Activated naive CD8-positive, alpha-beta T cell treated with anti-CD3 and anti-CD28 coated beads, Interleukin-2, amount 10 ng/mL, durations not matched to agents 7 days and 5 days (primary cell): ENCODE measurements around the gene TBC1D1. TPM values are rescaled to one million over a fixed set of nuclear protein-coding genes. Genes with fewer than 3 reads are reported as not detected.
"Not testable (repeated sequence)": the region's sequence is repeated elsewhere in the genome, so short reads cannot be mapped to it uniquely, and the experiment has no call there.

Experiments used
- ATAC-seq: fragments of 150-1000 bp; cut with Tn5 transposase; one replicate; pipeline ENCODE4 v1.10.0; 2021; ENCODE audit warnings: low read depth, moderate library complexity
- POLR2A ChIA-PET: fragments of 350-600 bp; sonication (Branson Sonifier 250); formaldehyde crosslinking; loops from one replicate; lab custom pipeline; 2021; ENCODE audit warnings: antibody characterized with exemption; lab: Charles Lee
- DNase-seq: peaks from one replicate; pipeline ENCODE4 v3.0.0; 2021
- H3K27ac Mint-ChIP-seq: one replicate; pipeline ENCODE4 v1.8.0; 2022; ENCODE audit warnings: mild to moderate bottlenecking, mixed read lengths
- H3K27me3 Mint-ChIP-seq: one replicate; pipeline ENCODE4 v1.8.0; 2022; ENCODE audit warnings: mild to moderate bottlenecking, moderate library complexity, mixed read lengths
- H3K36me3 Mint-ChIP-seq: one replicate; pipeline ENCODE4 v1.8.0; 2021; ENCODE audit warnings: mild to moderate bottlenecking, mixed read lengths
- H3K4me1 Mint-ChIP-seq: one replicate; pipeline ENCODE4 v1.8.0; 2021; ENCODE audit warnings: mixed read lengths
- H3K4me3 Mint-ChIP-seq: one replicate; pipeline ENCODE4 v1.8.0; 2022; ENCODE audit warnings: mild to moderate bottlenecking, moderate library complexity, mixed read lengths
- H3K9me3 Mint-ChIP-seq: one replicate; pipeline ENCODE4 v1.8.0; 2021; ENCODE audit warnings: mixed read lengths
- total RNA-seq, 2 experiments: library from RNA; stranded (reverse); gene quantifications; one replicate each; pipeline ENCODE4 v1.2.3, GENCODE V29; 2021

The TBC1D1 gene
- total RNA-seq, 2 experiments from 2014 or later: 79.7 to 83.7 TPM

DNA sequence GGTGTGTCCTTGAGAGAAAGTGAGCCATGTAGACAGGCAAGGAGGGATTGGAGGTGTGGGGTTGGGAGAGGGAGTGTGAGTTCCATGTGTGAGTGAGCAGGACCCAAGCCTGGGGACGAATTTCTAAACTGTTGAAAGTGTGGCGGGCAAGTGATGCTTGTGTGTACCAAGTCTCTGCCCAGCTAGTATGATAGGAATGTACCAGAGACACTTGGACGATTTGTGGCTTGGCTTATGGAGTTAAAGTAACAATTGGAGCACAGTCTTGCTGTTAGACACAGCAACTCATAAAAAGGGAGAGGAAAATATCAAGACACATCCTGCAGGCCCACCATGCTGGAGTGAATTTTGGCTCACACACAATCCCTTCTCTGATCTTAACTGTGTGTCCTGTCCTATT, 77.9 kb downstream of the TBC1D1 start:
- Mint-ChIP-seq H3K9me3 (peaks cover 1% of the 10 kb centered on the region), H3K4me1 (peaks cover 11% of the 10 kb centered on the region), H3K36me3 (peaks cover 19% of the 10 kb centered on the region), H3K27me3 (no peaks in the 10 kb centered on the region), H3K27ac (no peak overlapping the region), H3K4me3 (no peak overlapping the region)
- DNase-seq: no peak
- no peak for ATAC-seq
- POLR2A ChIA-PET: no interaction called here

DNA sequence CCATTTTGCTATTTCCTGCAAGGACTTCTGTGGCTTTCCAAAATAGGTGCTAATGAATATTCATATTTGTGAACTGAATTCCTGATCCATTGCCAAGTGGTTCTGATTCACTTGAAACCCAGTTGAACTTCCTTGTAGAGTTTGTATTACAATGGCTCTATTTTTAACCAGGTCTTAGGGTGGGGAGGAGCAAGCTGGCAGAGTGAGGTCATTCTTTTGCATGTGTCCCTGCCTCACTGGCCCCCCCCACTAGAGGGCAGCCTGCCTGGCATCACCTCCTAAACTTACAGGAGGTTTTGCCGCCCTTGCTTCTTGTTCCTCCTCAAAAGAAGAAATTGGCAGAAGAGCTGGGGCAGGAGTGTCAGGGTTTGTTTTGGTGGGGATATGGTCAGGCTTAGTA, 79.8 kb downstream of the TBC1D1 start:
- no peak overlapping the region for H3K4me3 Mint-ChIP-seq
- DNase-seq (peak; percentile 38), ATAC-seq (peak; percentile 61)
- POLR2A ChIA-PET: no interaction called here
- peaks cover 8% of the 10 kb centered on the region for H3K4me1 Mint-ChIP-seq
- H3K9me3 Mint-ChIP-seq: peaks cover 1% of the 10 kb centered on the region
- H3K27me3 Mint-ChIP-seq: no peaks in the 10 kb centered on the region
- H3K27ac Mint-ChIP-seq: no peak overlapping the region
- H3K36me3 Mint-ChIP-seq: peaks cover 19% of the 10 kb centered on the region

DNA sequence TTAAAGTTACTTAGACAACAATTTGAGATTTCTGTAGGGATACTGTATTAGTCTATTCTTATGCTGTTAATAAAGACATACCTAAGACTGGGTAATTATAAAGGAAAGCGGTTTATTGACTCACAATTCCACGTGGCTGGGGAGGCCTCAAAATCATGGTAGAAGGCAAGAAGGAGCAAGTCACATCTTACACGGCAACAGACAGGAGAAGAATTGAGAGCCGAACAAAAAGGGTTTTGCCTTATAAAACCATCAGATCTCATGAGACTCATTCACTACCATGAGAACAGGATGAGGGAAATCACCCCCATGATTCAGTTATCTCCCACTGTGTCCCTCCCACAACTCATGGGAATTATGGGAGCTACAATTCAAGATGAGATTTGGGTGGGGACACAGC, 80.3 kb downstream of the TBC1D1 start:
- H3K4me3 Mint-ChIP-seq: no peak overlapping the region
- H3K27me3 Mint-ChIP-seq: no peaks in the 10 kb centered on the region
- POLR2A ChIA-PET: no interaction called here
- H3K4me1 Mint-ChIP-seq: peaks cover 11% of the 10 kb centered on the region
- DNase-seq (no peak), ATAC-seq (no peak)
- H3K27ac Mint-ChIP-seq: no peak overlapping the region
- peaks cover 19% of the 10 kb centered on the region for H3K36me3 Mint-ChIP-seq
- H3K9me3 Mint-ChIP-seq: peaks cover 1% of the 10 kb centered on the region

DNA sequence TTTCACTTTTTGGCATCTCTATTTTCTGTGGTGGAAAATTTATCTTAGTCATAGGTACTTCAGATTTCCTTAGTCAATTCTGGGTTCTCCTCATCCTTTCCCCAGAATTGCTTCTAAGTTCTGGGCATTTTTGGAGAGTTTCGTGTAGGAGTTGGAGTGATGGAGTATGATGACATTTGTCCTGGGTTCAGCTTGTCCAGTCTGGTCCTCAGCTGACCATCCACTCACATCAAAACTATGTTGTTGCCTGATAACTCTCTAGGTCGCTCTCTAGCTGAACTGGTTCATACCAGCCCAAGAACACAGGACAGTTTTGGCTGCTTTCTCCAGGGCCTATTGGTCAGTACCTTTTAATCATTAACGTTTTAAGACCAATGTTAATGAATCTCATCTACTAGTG, 82.6 kb downstream of the TBC1D1 start:
- Mint-ChIP-seq H3K4me1 (peaks cover 19% of the 10 kb centered on the region), H3K9me3 (peaks cover 1% of the 10 kb centered on the region), H3K4me3 (no peak overlapping the region), H3K27ac (no peak overlapping the region), H3K27me3 (no peaks in the 10 kb centered on the region), H3K36me3 (peaks cover 18% of the 10 kb centered on the region)
- POLR2A ChIA-PET: interaction anchor here (0.7 kb wide), 1 partner anchor 104 kb away, joined by 5 read pairs; no protein-coding TSS in a partner anchor
- no peak for DNase-seq
- no peak for ATAC-seq

DNA sequence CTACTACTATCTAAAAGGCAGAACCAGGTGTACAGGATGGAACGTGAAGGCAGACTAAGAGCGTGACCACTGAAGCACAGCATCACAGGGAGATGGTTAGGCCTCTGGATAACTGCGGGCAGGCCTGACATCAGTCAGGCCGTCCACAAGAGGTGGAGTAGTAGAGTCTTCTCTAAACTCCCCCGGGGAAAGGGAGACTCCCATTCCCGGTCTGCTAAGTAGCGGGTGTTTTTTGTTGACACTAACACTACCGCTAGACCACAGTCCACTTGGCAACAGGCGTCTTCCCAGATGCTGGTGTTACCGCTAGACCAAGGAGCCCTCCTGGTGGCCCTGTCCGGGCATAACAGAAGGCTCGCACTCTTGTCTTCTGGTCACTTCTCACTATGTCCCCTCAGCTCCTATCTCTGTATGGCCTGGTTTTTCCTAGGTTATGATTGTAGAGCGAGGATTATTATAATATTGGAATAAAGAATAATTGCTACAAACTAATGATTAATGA, 84.5 kb downstream of the TBC1D1 start:
- DNase-seq, H3K36me3 Mint-ChIP-seq, ATAC-seq, H3K27me3 Mint-ChIP-seq, POLR2A ChIA-PET, H3K9me3 Mint-ChIP-seq, H3K4me3 Mint-ChIP-seq: not testable (repeated sequence)
- Mint-ChIP-seq H3K4me1 (peaks cover 23% of the 10 kb centered on the region), H3K27ac (peak overlapping the region; percentile 14)

DNA sequence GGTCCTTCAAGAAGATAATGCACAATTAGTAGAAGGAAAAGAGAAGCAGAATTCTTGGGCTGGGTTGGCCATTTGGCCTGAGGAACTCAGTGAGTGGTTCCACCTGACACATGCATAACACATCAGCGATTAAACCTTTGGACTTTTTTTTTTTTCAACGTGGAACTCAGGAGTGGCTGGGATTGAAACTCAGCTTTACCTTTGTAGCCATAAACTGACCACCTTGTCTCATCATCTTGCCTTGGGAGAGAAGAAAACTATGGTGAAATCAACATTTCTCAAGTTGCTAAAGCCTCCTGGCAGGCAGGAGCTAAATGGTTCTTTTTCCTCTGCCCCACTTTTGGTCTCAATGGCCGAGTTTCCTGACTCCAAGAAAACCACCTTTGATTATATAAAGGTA, 85.6 kb downstream of the TBC1D1 start:
- no peak for DNase-seq
- POLR2A ChIA-PET: interaction anchor here (0.7 to 1.8 kb wide), 3 partner anchors 47 to 150 kb away, joined by 3 to 7 read pairs (median 4); partner anchors contain the start of gene PGM2
- H3K4me3 Mint-ChIP-seq: peak overlapping the region; percentile 66
- peaks cover 24% of the 10 kb centered on the region for H3K4me1 Mint-ChIP-seq
- ATAC-seq: no peak
- H3K36me3 Mint-ChIP-seq: no peaks in the 10 kb centered on the region
- H3K27ac Mint-ChIP-seq: peak overlapping the region; percentile 25
- H3K9me3 Mint-ChIP-seq: no peaks in the 10 kb centered on the region
- H3K27me3 Mint-ChIP-seq: no peaks in the 10 kb centered on the region

DNA sequence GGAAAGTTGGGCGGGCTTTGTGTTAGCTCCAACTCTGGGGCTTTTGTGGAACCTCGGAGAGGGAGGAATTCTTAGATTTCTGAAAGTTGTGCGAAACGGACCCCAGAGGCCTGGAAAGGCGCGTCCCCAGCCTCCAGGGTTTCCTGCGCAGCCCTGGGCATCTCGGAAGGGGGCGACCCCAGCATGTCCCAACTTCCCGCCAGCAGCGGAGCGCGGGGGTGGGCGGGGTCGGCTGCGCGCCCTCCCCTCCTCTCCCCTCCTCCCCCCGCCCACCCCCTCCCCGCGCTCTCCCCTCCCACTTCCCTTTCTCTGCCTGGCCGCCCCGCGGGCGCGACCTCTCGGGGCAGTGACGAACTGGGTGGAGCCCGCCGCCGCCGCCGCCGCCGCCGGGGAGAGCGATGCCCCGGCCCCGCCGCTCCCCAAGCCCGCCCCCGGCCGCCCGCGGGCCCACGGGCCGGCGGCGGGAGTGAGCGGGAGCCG, 86.1 kb downstream of the TBC1D1 start:
- H3K36me3 Mint-ChIP-seq: no peaks in the 10 kb centered on the region
- H3K27ac Mint-ChIP-seq: peak overlapping the region; percentile 25

DNA sequence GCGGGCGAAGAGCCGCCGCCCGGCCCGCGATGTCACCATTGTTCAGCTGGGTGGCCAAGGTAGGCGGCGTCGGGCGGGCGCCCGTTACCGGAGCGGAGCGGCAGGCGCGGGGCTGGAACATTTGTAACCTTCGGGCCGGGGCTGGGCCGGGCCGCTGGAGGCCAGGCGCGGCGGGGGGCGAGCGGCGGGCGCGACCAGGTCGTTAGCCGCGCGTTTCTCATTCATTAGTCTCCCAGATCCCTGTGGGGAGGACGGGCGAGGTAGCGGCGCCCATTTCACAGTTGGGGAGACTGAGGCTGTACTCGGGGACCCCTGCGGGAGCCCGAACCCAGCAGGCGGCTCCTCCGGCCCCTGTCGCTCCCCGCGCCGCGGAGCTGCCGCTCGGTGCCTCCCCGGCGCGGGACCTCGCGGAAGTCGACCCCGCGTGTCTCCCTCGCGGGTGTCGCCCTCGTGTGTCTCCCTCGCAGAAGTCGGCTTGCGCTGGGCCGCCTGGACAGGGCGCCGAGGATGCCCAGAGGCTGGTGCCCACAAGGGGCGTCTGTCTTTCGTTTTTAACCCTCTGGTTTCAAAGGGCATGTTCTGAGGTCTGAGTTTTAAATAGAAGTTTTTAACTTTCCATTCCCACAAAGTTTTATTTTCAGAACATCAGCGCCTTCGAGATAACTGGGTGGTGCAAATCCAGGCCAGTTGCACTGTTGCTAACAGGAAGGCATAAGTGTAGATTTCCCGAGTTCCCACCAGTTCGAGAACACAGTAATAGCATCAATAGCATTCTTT, 86.8 kb downstream of the TBC1D1 start:
- H3K36me3 Mint-ChIP-seq: peaks cover under 1% of the 10 kb centered on the region
- peak overlapping the region; percentile 83 for H3K4me3 Mint-ChIP-seq
- no peaks in the 10 kb centered on the region for H3K9me3 Mint-ChIP-seq
- DNase-seq: peak; percentile 75
- H3K27me3 Mint-ChIP-seq: no peaks in the 10 kb centered on the region
- H3K4me1 Mint-ChIP-seq: peaks cover 31% of the 10 kb centered on the region
- peak overlapping the region; percentile 72 for H3K27ac Mint-ChIP-seq
- POLR2A ChIA-PET: interaction anchor here (0.6 to 1.8 kb wide), 4 partner anchors 86 to 291 kb away, joined by 3 to 7 read pairs (median 3); partner anchors contain the start of gene RELL1
- ATAC-seq: peak; percentile 87

More for the DNA sequence above, 86.1 kb downstream of the TBC1D1 start:
- Mint-ChIP-seq H3K9me3 (no peaks in the 10 kb centered on the region), H3K4me3 (peak overlapping the region; percentile 66), H3K27me3 (no peaks in the 10 kb centered on the region), H3K4me1 (peaks cover 26% of the 10 kb centered on the region)
- POLR2A ChIA-PET: interaction anchor here (0.6 to 1.8 kb wide), 5 partner anchors 48 to 291 kb away, joined by 3 to 7 read pairs (median 3); partner anchors contain the start of genes PGM2 and RELL1
- ATAC-seq (peak; percentile 84), DNase-seq (peak; percentile 86)

DNA sequence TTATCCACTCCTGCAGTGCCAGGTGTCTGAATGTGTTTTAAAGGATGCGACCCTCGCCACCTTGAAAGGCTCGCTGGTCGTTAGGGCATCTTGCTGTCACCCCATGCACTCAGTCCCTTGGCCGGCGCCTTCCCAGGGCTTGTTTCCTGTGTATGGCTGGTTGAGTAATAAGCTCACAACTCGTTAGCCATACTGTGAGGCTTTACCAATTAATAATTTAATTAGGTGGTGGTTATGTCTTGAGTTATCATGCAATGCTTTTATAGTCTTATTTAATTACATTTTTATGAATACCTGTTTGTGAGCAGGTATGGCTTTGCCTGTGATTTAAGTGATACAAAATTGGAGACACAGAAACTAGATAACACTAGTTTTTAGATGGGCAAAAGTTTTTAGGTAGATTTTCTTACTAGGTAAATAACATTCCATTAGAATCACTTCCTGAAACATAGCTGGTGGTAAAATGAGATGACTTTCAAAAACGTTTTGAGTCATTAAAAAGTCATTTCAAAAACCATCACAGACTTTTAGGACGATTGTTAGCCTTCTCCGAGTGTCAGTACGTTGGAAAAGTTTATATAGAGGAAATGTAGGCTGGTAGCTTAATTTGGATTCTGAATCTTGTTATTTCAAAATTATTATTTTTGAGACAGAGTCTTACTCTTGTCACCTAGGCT, 87.5 kb downstream of the TBC1D1 start:
- no peaks in the 10 kb centered on the region for H3K9me3 Mint-ChIP-seq
- peaks cover 32% of the 10 kb centered on the region for H3K4me1 Mint-ChIP-seq
- H3K36me3 Mint-ChIP-seq: peaks cover 3% of the 10 kb centered on the region
- H3K27ac Mint-ChIP-seq: peak overlapping the region; percentile 72
- H3K4me3 Mint-ChIP-seq: peak overlapping the region; percentile 83
- H3K27me3 Mint-ChIP-seq: no peaks in the 10 kb centered on the region
- POLR2A ChIA-PET: interaction anchor here (1.0 to 1.8 kb wide), 2 partner anchors 87 to 292 kb away, joined by 3 to 7 read pairs; partner anchors contain the start of gene RELL1
- peak; percentile 38 for DNase-seq
- peak; percentile 1 for ATAC-seq

DNA sequence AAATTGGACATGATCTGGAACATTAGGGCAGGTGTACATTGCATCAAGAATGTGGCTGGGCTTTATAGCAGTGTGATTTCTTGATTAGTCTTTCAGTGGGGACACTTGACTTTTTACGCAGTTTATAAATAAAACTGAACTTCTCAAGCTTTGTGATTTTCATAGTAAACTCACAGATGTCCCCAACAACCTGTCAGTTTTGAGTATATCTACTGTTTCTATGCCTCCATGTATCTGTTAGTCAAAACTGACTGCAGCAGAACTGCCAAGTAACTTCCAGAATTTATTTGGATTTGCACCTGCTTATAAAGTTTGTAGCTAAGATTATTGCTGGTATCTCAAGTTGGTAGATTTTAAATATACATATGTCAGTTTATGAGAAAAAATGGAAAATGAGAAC, 89.4 kb downstream of the TBC1D1 start:
- POLR2A ChIA-PET: no interaction called here
- H3K27me3 Mint-ChIP-seq: no peaks in the 10 kb centered on the region
- no peak overlapping the region for H3K4me3 Mint-ChIP-seq
- ATAC-seq (no peak), DNase-seq (no peak)
- peaks cover 35% of the 10 kb centered on the region for H3K4me1 Mint-ChIP-seq
- H3K36me3 Mint-ChIP-seq: peaks cover 3% of the 10 kb centered on the region
- no peak overlapping the region for H3K27ac Mint-ChIP-seq
- H3K9me3 Mint-ChIP-seq: no peaks in the 10 kb centered on the region

DNA sequence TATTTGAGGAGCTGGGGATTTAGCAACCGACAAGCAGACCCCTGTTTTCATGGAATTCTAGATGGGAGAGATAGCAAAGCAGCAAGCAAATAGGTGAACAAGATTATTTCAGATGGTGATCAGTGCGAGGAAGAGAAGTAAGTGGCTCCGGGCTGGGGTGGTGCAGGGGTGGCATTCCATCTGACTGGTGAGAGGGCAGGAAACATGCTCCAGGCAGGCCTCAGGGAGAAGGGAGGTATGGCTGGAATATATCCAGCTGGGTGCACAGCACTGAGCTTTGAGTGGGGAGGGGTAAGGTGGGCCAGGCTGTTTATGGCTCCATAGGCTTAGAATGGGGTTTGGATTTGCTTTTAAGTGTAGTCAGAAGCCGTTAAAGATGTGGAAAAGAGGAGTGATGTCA, 90.5 kb downstream of the TBC1D1 start:
- POLR2A ChIA-PET: no interaction called here
- no peak overlapping the region for H3K4me3 Mint-ChIP-seq
- DNase-seq (no peak), ATAC-seq (no peak)
- H3K27me3 Mint-ChIP-seq: no peaks in the 10 kb centered on the region
- H3K36me3 Mint-ChIP-seq: peaks cover 3% of the 10 kb centered on the region
- peaks cover 37% of the 10 kb centered on the region for H3K4me1 Mint-ChIP-seq
- H3K9me3 Mint-ChIP-seq: no peaks in the 10 kb centered on the region
- no peak overlapping the region for H3K27ac Mint-ChIP-seq

DNA sequence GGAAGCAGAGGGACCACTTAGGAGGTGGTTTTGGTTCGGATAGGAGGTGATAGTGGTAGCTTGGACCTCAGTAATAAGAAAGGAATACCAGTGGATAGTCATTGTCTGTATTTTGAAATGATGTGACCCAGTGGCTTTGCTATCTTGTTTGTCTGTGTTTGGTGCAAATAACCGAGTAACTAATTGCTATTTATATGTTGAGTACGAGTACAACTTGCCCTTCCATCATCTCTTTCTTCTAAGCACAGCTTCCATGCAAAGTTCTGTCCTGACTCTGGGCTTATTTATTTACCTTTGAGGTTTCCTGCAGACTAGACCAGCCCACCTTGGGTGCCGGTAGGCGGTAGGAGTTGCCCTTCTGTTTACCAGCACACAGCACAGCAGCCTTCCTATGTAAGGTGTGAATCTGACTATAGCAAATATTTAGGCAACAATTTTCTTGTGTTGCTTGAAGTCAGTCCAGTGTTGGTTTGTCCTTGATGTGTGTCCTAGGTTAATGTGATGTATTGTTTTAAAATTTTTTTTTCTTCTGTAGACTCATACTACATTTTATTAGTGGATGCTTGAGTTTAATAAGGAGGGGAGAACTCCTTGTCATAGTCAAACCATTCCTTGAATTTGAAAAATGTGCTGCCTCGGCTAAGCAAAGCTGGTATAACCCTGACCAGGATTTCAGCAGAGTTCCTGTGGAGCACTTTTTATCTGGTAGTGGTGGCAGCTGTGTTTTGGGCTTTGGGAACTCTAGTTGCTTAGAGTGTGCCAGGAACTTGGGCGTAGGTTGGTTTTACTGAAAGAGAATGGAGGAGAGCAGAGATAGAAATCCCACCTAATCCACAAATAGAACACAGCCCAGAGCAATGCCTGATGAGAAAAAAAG, 91.2 kb downstream of the TBC1D1 start:
- no peak for ATAC-seq
- no peak overlapping the region for H3K4me3 Mint-ChIP-seq
- H3K9me3 Mint-ChIP-seq: no peaks in the 10 kb centered on the region
- no peaks in the 10 kb centered on the region for H3K27me3 Mint-ChIP-seq
- H3K27ac Mint-ChIP-seq: no peak overlapping the region
- peaks cover 34% of the 10 kb centered on the region for H3K4me1 Mint-ChIP-seq
- no peak for DNase-seq
- peaks cover 3% of the 10 kb centered on the region for H3K36me3 Mint-ChIP-seq
- POLR2A ChIA-PET: no interaction called here
